ENCODE measurements around the gene FADS2. TPM values are rescaled to one million over a fixed set of nuclear protein-coding genes. Genes with fewer than 3 reads are reported as not detected.
A peak's percentile ranks its signal among the peaks of the same experiment; 100 is the strongest.

Gene FADS2
- total RNA-seq, 4 donors from 2014 or later, result 17.6 to 40.0 (median 33.4) TPM

DNA sequence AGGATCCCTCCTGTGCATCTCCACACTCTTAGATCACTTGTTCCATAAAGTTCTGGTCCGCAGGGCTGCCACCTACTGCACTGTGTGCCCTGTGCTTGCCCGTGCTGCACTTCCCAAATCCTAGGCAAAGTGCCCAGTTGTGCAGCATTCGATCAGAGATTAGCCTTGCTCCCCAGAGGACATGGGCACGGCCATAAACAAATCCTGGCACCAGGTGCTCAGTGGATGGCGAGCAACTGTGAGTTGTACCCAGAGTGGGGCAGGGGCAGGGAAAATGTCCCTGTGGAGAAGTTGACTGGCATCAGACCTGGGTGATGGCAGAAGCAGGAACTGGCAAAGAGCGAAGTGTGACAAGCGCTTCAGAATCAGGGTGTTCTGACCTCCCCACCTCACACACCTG, 4.7 kb downstream of the FADS2 start:
- no peaks in the 10 kb centered on the region for H3K9me3 ChIP-seq
- no peak for ATAC-seq
- peaks cover 0 to 3% of the 10 kb centered on the region in 2 donors for H3K36me3 ChIP-seq
- peaks cover 3 to 80% (median 32%) of the 10 kb centered on the region in 3 donors for H3K4me1 ChIP-seq
- peak overlapping the region in 2 of 4 donors; percentile 85 to 93 for H3K27ac ChIP-seq
- H3K27me3 ChIP-seq, result no peaks in the 10 kb centered on the region
- no peak overlapping the region for H3K4me3 ChIP-seq
- WGBS, 2 donors (ENCODE audit: low coverage in 1 of 2), result 60 to 100% methylated on average over 2 to 4 of the region's 7 CpGs
- TF ChIP-seq, protein P1, sequence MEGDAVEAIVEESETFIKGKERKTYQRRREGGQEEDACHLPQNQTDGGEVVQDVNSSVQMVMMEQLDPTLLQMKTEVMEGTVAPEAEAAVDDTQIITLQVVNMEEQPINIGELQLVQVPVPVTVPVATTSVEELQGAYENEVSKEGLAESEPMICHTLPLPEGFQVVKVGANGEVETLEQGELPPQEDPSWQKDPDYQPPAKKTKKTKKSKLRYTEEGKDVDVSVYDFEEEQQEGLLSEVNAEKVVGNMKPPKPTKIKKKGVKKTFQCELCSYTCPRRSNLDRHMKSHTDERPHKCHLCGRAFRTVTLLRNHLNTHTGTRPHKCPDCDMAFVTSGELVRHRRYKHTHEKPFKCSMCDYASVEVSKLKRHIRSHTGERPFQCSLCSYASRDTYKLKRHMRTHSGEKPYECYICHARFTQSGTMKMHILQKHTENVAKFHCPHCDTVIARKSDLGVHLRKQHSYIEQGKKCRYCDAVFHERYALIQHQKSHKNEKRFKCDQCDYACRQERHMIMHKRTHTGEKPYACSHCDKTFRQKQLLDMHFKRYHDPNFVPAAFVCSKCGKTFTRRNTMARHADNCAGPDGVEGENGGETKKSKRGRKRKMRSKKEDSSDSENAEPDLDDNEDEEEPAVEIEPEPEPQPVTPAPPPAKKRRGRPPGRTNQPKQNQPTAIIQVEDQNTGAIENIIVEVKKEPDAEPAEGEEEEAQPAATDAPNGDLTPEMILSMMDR (IDR thresholded peaks at IDR 0.05), result no peak
- TF ChIP-seq EP300 (IDR thresholded peaks at IDR 0.05), result no peak
- TF ChIP-seq POLR2A (IDR thresholded peaks at IDR 0.05), result no peak
- TF ChIP-seq POLR2AphosphoS5 (IDR thresholded peaks at IDR 0.05), result no peak

DNA sequence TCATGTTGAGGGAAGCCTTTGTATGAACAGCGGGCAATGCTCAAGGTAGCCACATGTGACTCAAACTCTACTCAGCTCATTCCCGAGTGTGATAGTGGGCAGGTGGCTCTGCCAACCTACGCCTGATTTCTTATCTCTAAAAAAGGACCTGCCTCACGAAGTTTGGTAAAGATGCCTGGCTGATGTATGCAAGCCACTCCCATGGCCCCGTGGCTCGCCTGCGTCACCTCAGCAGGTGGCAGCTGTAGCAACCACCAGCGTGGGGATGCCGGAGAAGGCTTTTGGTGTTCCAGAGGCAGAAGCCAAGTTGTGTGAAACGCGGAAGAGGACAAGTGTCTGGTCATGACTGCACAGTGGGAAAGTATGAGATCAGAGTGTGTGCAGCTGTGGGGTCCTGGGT, 5.4 kb downstream of the FADS2 start:
- Histone ChIP-seq H3K4me3 (no peak overlapping the region), H3K4me1 (peaks cover 3 to 73% (median 32%) of the 10 kb centered on the region in 3 donors), H3K27me3 (no peaks in the 10 kb centered on the region), H3K9me3 (no peaks in the 10 kb centered on the region), H3K27ac (peak overlapping the region in 2 of 4 donors; percentile 68 to 75), H3K36me3 (peaks cover 0 to 10% of the 10 kb centered on the region in 2 donors)
- ATAC-seq, result no peak
- 80 to 84% methylated on average over 2 to 4 of the region's 11 CpGs for WGBS, 2 donors (ENCODE audit: low coverage in 1 of 2)
- TF ChIP-seq POLR2AphosphoS5 (IDR thresholded peaks at IDR 0.05) (no peak), POLR2A (IDR thresholded peaks at IDR 0.05) (no peak), EP300 (IDR thresholded peaks at IDR 0.05) (no peak)
- TF ChIP-seq, protein P1 (IDR thresholded peaks at IDR 0.05), result no peak

DNA sequence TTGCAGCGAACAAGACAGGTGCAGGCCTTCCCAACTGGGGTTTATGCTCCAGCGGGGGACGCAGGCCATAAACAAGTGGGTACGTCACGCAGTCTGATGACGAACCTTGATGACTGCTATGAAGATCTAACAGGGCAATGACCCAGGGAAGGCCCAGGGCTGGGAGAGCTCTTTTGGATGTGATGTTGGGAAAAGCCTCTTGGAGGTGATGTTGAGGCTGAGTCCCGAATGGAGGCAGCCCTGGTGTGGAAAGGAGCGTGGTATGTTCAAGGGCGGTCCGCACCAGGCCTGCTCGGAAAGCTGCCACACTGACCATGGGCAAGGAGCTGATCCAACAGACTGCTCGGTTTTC, 5.8 kb downstream of the FADS2 start:
- WGBS, 2 donors (ENCODE audit: low coverage in 1 of 2), result 93 to 100% methylated on average over 1 to 6 of the region's 12 CpGs
- H3K27ac ChIP-seq, result peak overlapping the region in 3 of 4 donors; percentile 64 to 75 (median 68)
- no peak overlapping the region for H3K4me3 ChIP-seq
- H3K9me3 ChIP-seq, result no peaks in the 10 kb centered on the region
- TF ChIP-seq POLR2A (IDR thresholded peaks at IDR 0.05) (no peak), POLR2AphosphoS5 (IDR thresholded peaks at IDR 0.05) (no peak), EP300 (IDR thresholded peaks at IDR 0.05) (no peak)
- TF ChIP-seq, protein P1 (IDR thresholded peaks at IDR 0.05), result no peak
- no peak for ATAC-seq
- peaks cover 0 to 15% of the 10 kb centered on the region in 2 donors for H3K36me3 ChIP-seq
- no peaks in the 10 kb centered on the region for H3K27me3 ChIP-seq
- H3K4me1 ChIP-seq, result peaks cover 3 to 69% (median 29%) of the 10 kb centered on the region in 3 donors

DNA sequence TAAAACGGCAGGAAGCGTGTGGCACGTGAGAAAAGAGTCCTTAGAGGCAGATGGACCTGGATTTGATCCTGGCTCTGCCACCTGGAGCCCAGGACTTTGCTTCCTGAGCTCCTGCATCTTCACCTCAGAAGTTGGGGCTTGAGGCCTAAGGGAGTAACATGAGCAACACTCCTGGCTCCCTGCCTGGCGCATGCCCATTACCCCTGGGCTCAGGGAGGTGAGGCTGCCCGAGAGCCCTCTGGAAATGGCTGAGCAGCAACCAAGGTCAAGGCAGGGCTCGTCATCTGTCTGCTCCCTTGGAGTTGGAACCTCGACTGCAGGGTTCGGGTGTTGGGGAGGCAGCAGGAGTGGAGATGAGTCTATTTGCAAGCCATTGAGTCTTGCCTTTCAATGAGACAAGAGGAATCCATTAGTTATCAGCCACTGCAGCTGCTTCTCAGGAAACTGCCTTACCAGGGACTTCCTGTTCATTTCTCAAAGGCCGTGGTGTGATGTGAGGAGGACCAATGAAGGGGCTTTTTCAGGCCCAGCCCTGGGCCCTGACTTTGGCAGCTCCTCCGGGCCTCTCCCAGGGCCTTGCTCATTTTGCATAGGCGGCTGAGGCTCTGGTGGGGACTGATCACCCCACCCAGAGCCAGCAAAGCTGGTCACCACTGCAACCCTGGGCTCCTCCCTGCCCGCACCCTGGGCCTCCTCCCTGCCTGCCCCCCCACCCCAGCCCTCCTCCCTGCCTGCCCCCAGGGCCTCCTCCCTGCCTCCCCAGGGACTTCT, 6.4 kb downstream of the FADS2 start:
- Histone ChIP-seq H3K36me3 (peaks cover 0 to 20% of the 10 kb centered on the region in 2 donors), H3K9me3 (no peaks in the 10 kb centered on the region), H3K4me3 (no peak overlapping the region), H3K27ac (peak overlapping the region; percentile 32 to 75 (median 66)), H3K27me3 (no peaks in the 10 kb centered on the region), H3K4me1 (peaks cover 3 to 63% (median 24%) of the 10 kb centered on the region in 3 donors)
- TF ChIP-seq EP300 (IDR thresholded peaks at IDR 0.05) (no peak), POLR2A (IDR thresholded peaks at IDR 0.05) (no peak), POLR2AphosphoS5 (IDR thresholded peaks at IDR 0.05) (no peak)
- TF ChIP-seq, protein P1 (IDR thresholded peaks at IDR 0.05), result no peak
- peak; percentile 52 for ATAC-seq
- WGBS, 2 donors (ENCODE audit: low coverage in 1 of 2), result 20% methylated on average over 1 of the region's 12 CpGs; no CpG with 5 or more reads in 1 of the 2 donors

DNA sequence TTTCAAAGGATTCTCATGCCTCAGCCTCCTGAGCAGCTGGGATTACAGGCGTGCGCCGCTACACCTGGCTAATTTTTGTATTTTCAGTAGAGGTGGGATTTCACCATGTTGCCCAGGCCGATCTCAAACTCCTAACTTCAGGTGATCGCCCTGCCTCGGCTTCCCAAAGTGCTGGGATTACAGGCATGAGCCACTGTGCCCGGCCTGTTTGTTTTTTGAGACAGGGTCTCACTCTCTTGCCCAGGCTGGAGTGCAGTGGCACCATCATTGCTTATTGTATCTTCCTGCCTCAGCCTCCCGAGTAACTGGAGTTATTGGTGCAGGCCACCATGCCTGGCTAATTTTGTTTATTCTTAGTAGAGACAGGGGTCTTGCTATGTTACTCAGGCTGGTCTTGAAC, 8.1 kb downstream of the FADS2 start:
- no peak for TF ChIP-seq POLR2AphosphoS5 (IDR thresholded peaks at IDR 0.05)
- TF ChIP-seq POLR2A (IDR thresholded peaks at IDR 0.05), result no peak
- TF ChIP-seq, protein P1 (IDR thresholded peaks at IDR 0.05), result no peak
- no peak for TF ChIP-seq EP300 (IDR thresholded peaks at IDR 0.05)
- no peak for ATAC-seq

More for the DNA sequence above, 8.1 kb downstream of the FADS2 start:
- Histone ChIP-seq H3K27me3 (no peaks in the 10 kb centered on the region), H3K27ac (peak overlapping the region in 1 of 4 donors; percentile 3), H3K4me1 (peaks cover 0 to 46% (median 8%) of the 10 kb centered on the region in 3 donors), H3K36me3 (peaks cover 0 to 38% of the 10 kb centered on the region in 2 donors), H3K9me3 (no peaks in the 10 kb centered on the region), H3K4me3 (no peak overlapping the region)
- WGBS, 2 donors (ENCODE audit: low coverage in 1 of 2), result 88 to 94% methylated on average over 5 to 8 of the region's 8 CpGs
